ENCODE data around the gene SAFB.

- TF ChIP-seq POLR2AphosphoS5 (IDR thresholded peaks at IDR 0.05; ENCODE audit: borderline replicate concordance, low read depth, low read length): no peak
- no peak for TF ChIP-seq EZH2 (IDR thresholded peaks at IDR 0.05)
- no peak for TF ChIP-seq FOXP2 (optimal IDR thresholded peaks at IDR 0.05; ENCODE audit: control extremely low read depth, extremely low read length, insufficient read depth)
Observed at GRCh38 chr19:5635427-5635826, 12.5 kb downstream of the SAFB start.
